Omental fat pad (tissue), 4 donors: ENCODE measurements around the gene PRR29. TPM values are rescaled to one million over a fixed set of nuclear protein-coding genes. Genes with fewer than 3 reads are reported as not detected.

Experiments
- ATAC-seq: fragments of 150-250 bp; one replicate; pipeline ENCODE4 v1.9.1; 2016; ENCODE audit warnings: mild to moderate bottlenecking, moderate library complexity; ENCODE audit not compliant: low FRiP score
- DNase-seq: peaks from one replicate; pipeline ENCODE4 v3.0.0-alpha.2; 2019; ENCODE audit warnings: low spot score
- CTCF ChIP-seq, 3 donors: fragments of 450-650 bp; IDR thresholded peaks; one replicate each; pipeline ENCODE4 v1.5.1; 2016 to 2017; ENCODE audit warnings: antibody characterized with exemption in 3 of 3, mild to moderate bottlenecking in 3 of 3, moderate library complexity in 2 of 3
- total RNA-seq, 4 donors: library from RNA; depleted of rRNA; stranded (reverse); fragments of >200 nt; gene quantifications; one replicate each; pipeline ENCODE4 v1.1.0, GENCODE V29; 2016

PRR29 gene
- total RNA-seq, 4 donors from 2014 or later, result 0.19 to 1.1 (median 0.55) TPM

DNA sequence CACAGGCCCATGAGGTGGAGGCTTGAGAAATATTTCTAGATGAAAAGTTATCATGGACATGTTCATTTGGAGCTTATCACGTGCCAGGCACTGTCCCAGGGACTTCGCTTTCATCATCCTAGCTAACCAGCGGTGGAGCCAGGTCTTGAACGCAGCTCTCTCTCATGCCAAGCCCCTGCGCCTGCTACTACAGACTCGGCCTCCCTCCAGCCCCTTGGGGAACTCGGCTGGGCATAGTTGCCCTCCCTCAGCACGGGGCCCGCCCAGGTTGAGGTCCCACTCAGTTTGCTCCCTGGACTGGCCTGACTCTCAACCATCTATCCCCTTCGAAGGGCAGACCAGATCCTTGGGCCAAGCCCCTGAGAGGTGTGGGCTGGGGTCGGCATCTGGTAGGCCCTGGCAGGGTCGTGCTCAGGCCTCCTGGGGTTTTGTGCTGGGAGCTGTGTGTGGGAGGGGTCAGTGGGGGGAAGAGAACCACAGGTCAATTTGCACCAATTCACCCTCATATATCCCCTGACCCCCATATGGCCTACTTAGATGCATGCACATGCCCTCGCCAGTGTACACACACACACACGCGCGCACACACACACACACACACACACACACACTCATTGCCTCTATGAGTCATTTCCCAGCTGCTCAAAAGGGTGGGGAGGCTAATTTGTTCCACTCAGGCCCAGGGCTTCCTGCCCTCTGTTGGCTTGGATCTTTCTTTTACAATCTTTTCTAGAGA lies 13.3 kb upstream of the PRR29 start:
- peak; percentile 76 for ATAC-seq
- DNase-seq, result no peak
- no peak for TF ChIP-seq CTCF (IDR thresholded peaks at IDR 0.05)

- no peak for TF ChIP-seq CTCF (IDR thresholded peaks at IDR 0.05)
- ATAC-seq (no peak), DNase-seq (no peak)
Observed at GRCh38 chr17:63985387-63986140, 12.6 kb upstream of the PRR29 start.

GRCh38 chr17:63986821-63987220 lies 11.3 kb upstream of the PRR29 start:
- ATAC-seq (no peak), DNase-seq (no peak)
- no peak for TF ChIP-seq CTCF (IDR thresholded peaks at IDR 0.05)

GRCh38 chr17:63987221-63988126 lies 10.7 kb upstream of the PRR29 start:
- TF ChIP-seq CTCF (IDR thresholded peaks at IDR 0.05), result no peak
- ATAC-seq, result no peak
- no peak for DNase-seq

GRCh38 chr17:63988127-63988478 lies 10.0 kb upstream of the PRR29 start:
- no peak for TF ChIP-seq CTCF (IDR thresholded peaks at IDR 0.05)
- ATAC-seq (no peak), DNase-seq (no peak)

- no peak for TF ChIP-seq CTCF (IDR thresholded peaks at IDR 0.05)
- DNase-seq (no peak), ATAC-seq (no peak)
Observed at GRCh38 chr17:63988741-63989621, 9.2 kb upstream of the PRR29 start.
